GM10266 (cell line): ENCODE measurements around the gene SHROOM3.

Source experiments
- DNase-seq: peaks from one replicate; pipeline ENCODE4 v3.0.0; 2012; ENCODE audit errors: extremely low spot score
- CTCF ChIP-seq: IDR thresholded peaks from 2 replicates; pipeline ENCODE4 v1.5.1; 2012; ENCODE audit warnings: mild to moderate bottlenecking, low read depth; ENCODE audit not compliant: control insufficient read depth, insufficient read depth; ENCODE audit errors: missing control alignments

The SHROOM3 gene

GRCh38 chr4:76830612-76830963 is 395.6 kb downstream of the SHROOM3 start:
- DNase-seq: no peak

GRCh38 chr4:76830964-76831703 is 396.1 kb downstream of the SHROOM3 start:
- no peak for DNase-seq
- TF ChIP-seq CTCF: no peak

More at GRCh38 chr4:76830612-76830963, 395.6 kb downstream of the SHROOM3 start:
- no peak for TF ChIP-seq CTCF

- no peak for TF ChIP-seq CTCF
- DNase-seq: no peak
Measured at GRCh38 chr4:76831711-76832373, 396.8 kb downstream of the SHROOM3 start.
